ENCODE data around the gene VPS13D. TPM values are rescaled to one million over a fixed set of nuclear protein-coding genes. Genes with fewer than 3 reads are reported as not detected.

The VPS13D gene
- total RNA-seq, 1 experiment from 2014 or later, result 20.2 TPM

- TF ChIP-seq CTCF (conservative IDR thresholded peaks at IDR 0.05), result no peak
Observed at GRCh38 chr1:12232221-12232620, 2.4 kb downstream of the VPS13D start.

More at GRCh38 chr1:12232221-12232620, 2.4 kb downstream of the VPS13D start:
- Histone ChIP-seq H3K23ac (ENCODE audit: insufficient read length, low read depth, low read length) (no peak overlapping the region), H4K5ac (ENCODE audit: insufficient read length, low read depth, low read length) (no peak overlapping the region), H4K8ac (replicated peaks; ENCODE audit: insufficient read length, low read depth, low read length) (no peak overlapping the region), H2AK5ac (ENCODE audit: insufficient read length, low read length) (no peak overlapping the region), H3K27me3 (ENCODE audit: insufficient read depth, low read length) (no peaks in the 10 kb centered on the region), H3K4me2 (ENCODE audit: insufficient read depth, insufficient read length, low read length) (no peak overlapping the region), H3K18ac (ENCODE audit: insufficient read length, low read depth, low read length) (no peak overlapping the region), H3K23me2 (ENCODE audit: insufficient read length, low read depth, low read length, poor library complexity, severe bottlenecking) (peaks cover 8% of the 10 kb centered on the region), H3K79me1 (ENCODE audit: insufficient read depth, low read depth, low read length, poor library complexity, severe bottlenecking) (peaks cover 3% of the 10 kb centered on the region), H2BK20ac (ENCODE audit: low read depth, low read length, poor library complexity, severe bottlenecking) (no peak overlapping the region), H4K91ac (ENCODE audit: insufficient read length, low read depth, low read length) (no peak overlapping the region), H3K4ac (ENCODE audit: low read depth, low read length) (no peak overlapping the region), H2BK15ac (ENCODE audit: low read depth, low read length) (no peak overlapping the region), H2BK12ac (ENCODE audit: insufficient read length, low read depth, low read length) (no peak overlapping the region), H3K27ac (ENCODE audit: insufficient read length, low read depth, low read length) (no peak overlapping the region), H2AFZ (ENCODE audit: low read length) (no peak overlapping the region), H3K79me2 (ENCODE audit: insufficient read depth, low read length) (no peaks in the 10 kb centered on the region; the same call in 1 of the 2 replicates), H2BK120ac (ENCODE audit: low read depth, low read length, poor library complexity, severe bottlenecking) (no peak overlapping the region), H3K14ac (ENCODE audit: insufficient read depth, low read length) (no peak overlapping the region), H3K9ac (ENCODE audit: extremely low read depth, insufficient read length, low read length) (no peak overlapping the region), H3K56ac (ENCODE audit: insufficient read length, low read depth, low read length) (no peak overlapping the region), H2BK5ac (ENCODE audit: insufficient read length, low read length) (no peak overlapping the region), H4K20me1 (ENCODE audit: control insufficient read depth, insufficient read depth, insufficient read length) (no peaks in the 10 kb centered on the region), H3K9me3 (ENCODE audit: control insufficient read depth, low read depth, low read length) (no peaks in the 10 kb centered on the region), H3K4me1 (ENCODE audit: insufficient read depth, low read length) (peaks cover 2% of the 10 kb centered on the region; the same call in 1 of the 2 replicates), H3T11ph (ENCODE audit: low read length) (no peak overlapping the region)
- Mint-ChIP-seq H3K36me3 (ENCODE audit: insufficient read depth in 1 of 3, low read depth in 3 of 3) (peaks cover 0 to 11% (median 10%) of the 10 kb centered on the region in 3 experiments; a peak in 5 of 7 replicates), H3K27me3 (ENCODE audit: low read depth) (no peaks in the 10 kb centered on the region), H3K9me3 (no peaks in the 10 kb centered on the region; a peak in 1 of 5 replicates), H3K4me3 (peak overlapping the region in 1 of 2 experiments; percentile 42; a peak in 1 of 5 replicates), H3K27ac (no peak overlapping the region), H3K4me1 (peaks cover 14 to 15% of the 10 kb centered on the region in 2 experiments)
- no peak for DNase-seq
- WGBS (ENCODE audit: extremely low coverage, insufficient read length, low lambda C conversion rate), result no CpG with 5 or more reads among the region's 2 CpGs

Data from H9 (cell line).